Activated CD4-positive, alpha-beta T cell treated with anti-CD3 and anti-CD28 coated beads for 48 hours (primary cell): Measurements from ENCODE around the gene LIG1.

Source experiments
- DNase-seq: peaks from one replicate; pipeline ENCODE4 v3.0.0-alpha.2; 2020

LIG1 gene

GRCh38 chr19:48181505-48181904 lies 11.4 kb upstream of the LIG1 start:
- DNase-seq: no peak

GRCh38 chr19:48176226-48176625 lies 6.1 kb upstream of the LIG1 start:
- DNase-seq: no peak

GRCh38 chr19:48175578-48175977 lies 5.4 kb upstream of the LIG1 start:
- DNase-seq: no peak

- no peak for DNase-seq
Measured at GRCh38 chr19:48174445-48175030, 4.4 kb upstream of the LIG1 start.

GRCh38 chr19:48171710-48172109 lies 1.6 kb upstream of the LIG1 start:
- no peak for DNase-seq

GRCh38 chr19:48170817-48171347 lies 738 bp upstream of the LIG1 start:
- no peak for DNase-seq

GRCh38 chr19:48169578-48169938 lies 586 bp downstream of the LIG1 start:
- DNase-seq: peak; percentile 93

- DNase-seq: no peak
Measured at GRCh38 chr19:48168689-48169088, 1.5 kb downstream of the LIG1 start.

GRCh38 chr19:48158210-48158790 lies 11.8 kb downstream of the LIG1 start:
- DNase-seq: no peak

GRCh38 chr19:48154003-48154402 lies 16.1 kb downstream of the LIG1 start:
- no peak for DNase-seq

GRCh38 chr19:48152551-48152950 lies 17.6 kb downstream of the LIG1 start:
- DNase-seq: peak; percentile 74

GRCh38 chr19:48149430-48149829 lies 20.7 kb downstream of the LIG1 start:
- DNase-seq: no peak

- no peak for DNase-seq
Measured at GRCh38 chr19:48148576-48148975, 21.6 kb downstream of the LIG1 start.

GRCh38 chr19:48147597-48148175 lies 22.5 kb downstream of the LIG1 start:
- DNase-seq: no peak

- DNase-seq: no peak
Measured at GRCh38 chr19:48139053-48139452, 31.1 kb downstream of the LIG1 start.

GRCh38 chr19:48137411-48137810 lies 32.7 kb downstream of the LIG1 start:
- DNase-seq: no peak

GRCh38 chr19:48136547-48136946 lies 33.6 kb downstream of the LIG1 start:
- DNase-seq: no peak

- DNase-seq: peak; percentile 45
Measured at GRCh38 chr19:48135411-48135810, 34.7 kb downstream of the LIG1 start.

GRCh38 chr19:48133094-48133493 lies 37.0 kb downstream of the LIG1 start:
- no peak for DNase-seq

- DNase-seq: no peak
Measured at GRCh38 chr19:48127561-48127960, 42.6 kb downstream of the LIG1 start.

- peak; percentile 80 for DNase-seq
Measured at GRCh38 chr19:48123907-48124651, 46.1 kb downstream of the LIG1 start.

GRCh38 chr19:48122421-48122820 lies 47.7 kb downstream of the LIG1 start:
- no peak for DNase-seq

- DNase-seq: no peak
Measured at GRCh38 chr19:48121909-48122371, 48.2 kb downstream of the LIG1 start.

- DNase-seq: no peak
Measured at GRCh38 chr19:48121066-48121465, 49.1 kb downstream of the LIG1 start.
